T-cell (primary cell): ENCODE results near the gene AGAP1. TPM values are rescaled to one million over a fixed set of nuclear protein-coding genes. Genes with fewer than 3 reads are reported as not detected.

Experiments used
- ATAC-seq, 4 experiments: fragments of 200-7000 bp in 3 of 4; fragments of 150-1000 bp in 1 of 4; cut with Tn5 transposase; replicated peaks in 1 of 4; 1 replicate in 3 of 4; 2 replicates in 1 of 4; pipeline ENCODE4 v1.10.0; 2021; ENCODE audit warnings: moderate library complexity in 3 of 4, mild to moderate bottlenecking in 2 of 4, moderate number of reproducible peaks in 1 of 4
- CTCF ChIA-PET, 2 donors: fragments of 300-600 bp; sonication (Branson Sonifier 250); formaldehyde crosslinking; loops; one replicate each; lab custom pipeline; 2022; ENCODE audit warnings: antibody characterized with exemption in 2 of 2; lab: Charles Lee
- POLR2A ChIA-PET, 2 donors: fragments of 300-600 bp; sonication (Branson Sonifier 250); formaldehyde crosslinking; loops; one replicate each; lab custom pipeline; 2022; ENCODE audit warnings: antibody characterized with exemption in 2 of 2; lab: Charles Lee
- DNase-seq, 35 experiments: peaks; one replicate each; pipeline versions ENCODE4 v3.0.0 to v3.0.0-alpha.2; 2013 to 2023
- H3K27ac ChIP-seq: one replicate; pipeline ENCODE4 v1.5.1; 2013; ENCODE audit warnings: low read length
- H3K27me3 ChIP-seq, 2 experiments: replicated peaks in 1 of 2; 1 replicate in 1 of 2; 2 replicates in 1 of 2; pipeline versions ENCODE4 v1.6.1 to v1.7.0; 2013; ENCODE audit warnings: low read length in 1 of 2, mixed read lengths in 1 of 2; ENCODE audit not compliant: control insufficient read depth in 2 of 2, insufficient read depth in 2 of 2; ENCODE audit errors: extremely low read depth in 1 of 2
- H3K36me3 ChIP-seq, 2 donors: 1 replicate in 1 of 2; 2 replicates in 1 of 2; pipeline versions ENCODE4 v1.6.1 to v1.7.0; 2013; ENCODE audit warnings: low read length in 1 of 2; ENCODE audit not compliant: control insufficient read depth in 2 of 2, insufficient read depth in 1 of 2; ENCODE audit errors: extremely low read depth in 1 of 2
- H3K4me1 ChIP-seq, 2 experiments: 1 replicate in 1 of 2; 2 replicates in 1 of 2; pipeline versions ENCODE4 v1.6.1 to v1.7.0; 2013; ENCODE audit warnings: low read length in 2 of 2, mixed read lengths in 1 of 2; ENCODE audit not compliant: insufficient read depth in 2 of 2, control insufficient read depth in 1 of 2; ENCODE audit errors: extremely low read depth in 1 of 2
- H3K4me3 ChIP-seq, 2 donors: 1 replicate in 1 of 2; 2 replicates in 1 of 2; pipeline versions ENCODE4 v1.5.1 to v1.7.0; 2013; ENCODE audit warnings: mild to moderate bottlenecking in 2 of 2, low read length in 1 of 2, moderate library complexity in 1 of 2; ENCODE audit not compliant: control insufficient read depth in 1 of 2; ENCODE audit errors: extremely low read depth in 1 of 2
- H3K9me3 ChIP-seq: 2 replicates; pipeline ENCODE4 v1.7.0; 2013
- H3K27ac Mint-ChIP-seq, 2 donors: one replicate each; pipeline ENCODE4 v1.8.0; 2020 to 2021; ENCODE audit warnings: mild to moderate bottlenecking in 2 of 2, mixed read lengths in 2 of 2
- H3K27me3 Mint-ChIP-seq, 2 donors: one replicate each; pipeline ENCODE4 v1.8.0; 2021 to 2022; ENCODE audit warnings: mixed read lengths in 2 of 2
- H3K36me3 Mint-ChIP-seq: one replicate; pipeline ENCODE4 v1.8.0; 2021; ENCODE audit warnings: mixed read lengths
- H3K4me1 Mint-ChIP-seq, 3 donors: one replicate each; pipeline ENCODE4 v1.8.0; 2020 to 2022; ENCODE audit warnings: mixed read lengths in 3 of 3, mild to moderate bottlenecking in 1 of 3
- H3K4me3 Mint-ChIP-seq, 3 donors: one replicate each; pipeline ENCODE4 v1.8.0; 2020 to 2022; ENCODE audit warnings: mild to moderate bottlenecking in 3 of 3, mixed read lengths in 3 of 3, moderate library complexity in 3 of 3
- H3K9me3 Mint-ChIP-seq, 3 donors: one replicate each; pipeline ENCODE4 v1.8.0; 2020 to 2022; ENCODE audit warnings: mixed read lengths in 3 of 3
- WGBS: methylation state at CpG from one replicate; pipeline ENCODE4 v1.1.5; 2013; ENCODE audit warnings: missing lambda C conversion rate; ENCODE audit not compliant: insufficient coverage; 5-methylcytosine and 5-hydroxymethylcytosine counted together
- total RNA-seq, 35 experiments: library from RNA in 6 of 35; stranded (reverse) in 6 of 35; fragments of 120-200 nt in 1 of 35; gene quantifications; one replicate each; pipeline versions ENCODE4 v1.2.1 to v1.2.4 and lab custom pipeline; 2013 to 2026

The AGAP1 gene
- total RNA-seq, 5 donors from 2014 or later (not counting 1 experiment from before 2014, with no cell fraction given), result 3.9 to 15.6 (median 5.2) TPM

GRCh38 chr2:235716875-235717496, 223.1 kb downstream of the AGAP1 start:
- Histone ChIP-seq H3K27me3 (peaks cover 0 to 6% of the 10 kb centered on the region in 2 experiments), H3K27ac (no peak overlapping the region), H3K9me3 (no peaks in the 10 kb centered on the region), H3K36me3 (no peaks in the 10 kb centered on the region), H3K4me3 (no peak overlapping the region), H3K4me1 (no peaks in the 10 kb centered on the region)
- WGBS, result 76% methylated on average over 5 of the region's 13 CpGs
- ChIA-PET CTCF (no interaction called here), POLR2A (no interaction called here)
- DNase-seq (no peak), ATAC-seq (no peak)
- no peak overlapping the region for H3K4me3 Mint-ChIP-seq
- no peaks in the 10 kb centered on the region for H3K9me3 Mint-ChIP-seq
- no peaks in the 10 kb centered on the region for H3K4me1 Mint-ChIP-seq
- no peaks in the 10 kb centered on the region for H3K36me3 Mint-ChIP-seq
- no peak overlapping the region for H3K27ac Mint-ChIP-seq
- H3K27me3 Mint-ChIP-seq, result peaks cover 7 to 23% of the 10 kb centered on the region in 2 donors

DNA sequence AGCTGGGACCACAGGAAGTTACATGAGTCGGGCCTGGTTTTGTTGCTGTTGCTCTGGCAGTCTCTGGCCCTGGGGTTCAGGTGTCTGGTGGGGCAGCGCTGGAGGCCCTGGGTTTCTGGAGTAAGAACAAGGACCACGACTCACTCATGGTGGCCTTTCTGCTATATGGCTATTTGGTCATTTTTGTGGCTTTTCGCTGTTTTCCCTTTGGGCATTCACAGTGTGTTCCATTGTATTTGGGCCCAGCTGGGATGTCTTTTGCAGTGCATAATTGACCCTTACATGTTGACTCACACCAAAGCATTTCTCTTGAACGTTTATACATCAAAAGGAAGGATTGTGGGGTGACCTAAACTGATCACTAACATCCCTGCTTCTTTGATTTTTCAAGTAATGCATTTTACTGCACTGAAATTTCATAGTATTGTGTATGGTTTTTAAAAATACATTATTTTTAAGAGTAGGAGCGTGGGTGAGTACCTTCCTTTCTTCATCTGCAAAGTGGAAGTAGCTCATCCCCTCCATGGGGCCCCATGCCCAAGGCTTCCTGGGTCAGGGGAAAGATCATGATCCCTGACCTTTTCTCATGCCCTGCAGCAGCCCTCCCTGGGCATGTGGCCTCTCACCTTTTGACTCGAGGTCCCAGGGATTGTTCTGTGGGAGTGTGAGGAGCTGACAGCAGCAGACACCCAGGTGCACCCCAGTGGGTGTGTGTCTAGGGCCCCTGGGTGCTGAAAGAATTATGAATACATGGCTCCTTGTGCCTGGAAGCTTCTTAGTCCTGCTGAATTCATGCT, 225.5 kb downstream of the AGAP1 start:
- CTCF ChIA-PET, result interaction anchor here in 1 of 2 donors (0.9 kb wide), 1 partner anchor 14 kb away, joined by 3 read pairs; no protein-coding TSS in a partner anchor
- WGBS, result 57% methylated on average over 3 of the region's 7 CpGs
- no peaks in the 10 kb centered on the region for H3K36me3 Mint-ChIP-seq
- no peak overlapping the region for H3K4me3 ChIP-seq
- H3K27ac ChIP-seq, result no peak overlapping the region
- DNase-seq (no peak), ATAC-seq (no peak)
- H3K4me1 Mint-ChIP-seq, result no peaks in the 10 kb centered on the region
- no peaks in the 10 kb centered on the region for H3K9me3 ChIP-seq
- H3K4me1 ChIP-seq, result no peaks in the 10 kb centered on the region
- H3K4me3 Mint-ChIP-seq, result no peak overlapping the region
- peaks cover 7 to 20% of the 10 kb centered on the region in 2 donors for H3K27me3 Mint-ChIP-seq
- H3K27ac Mint-ChIP-seq, result no peak overlapping the region
- POLR2A ChIA-PET, result no interaction called here
- no peaks in the 10 kb centered on the region for H3K36me3 ChIP-seq
- no peaks in the 10 kb centered on the region for H3K9me3 Mint-ChIP-seq
- H3K27me3 ChIP-seq, result peaks cover 0 to 12% of the 10 kb centered on the region in 2 experiments

GRCh38 chr2:235721625-235722024, 227.8 kb downstream of the AGAP1 start:
- ChIA-PET POLR2A (no interaction called here), CTCF (no interaction called here)
- Mint-ChIP-seq H3K36me3 (no peaks in the 10 kb centered on the region), H3K4me3 (no peak overlapping the region), H3K27ac (no peak overlapping the region), H3K27me3 (peaks cover 4 to 14% of the 10 kb centered on the region in 2 donors), H3K4me1 (no peaks in the 10 kb centered on the region), H3K9me3 (no peaks in the 10 kb centered on the region)
- H3K27me3 ChIP-seq, result peaks cover 0 to 16% of the 10 kb centered on the region in 2 experiments
- H3K4me1 ChIP-seq, result no peaks in the 10 kb centered on the region
- no peak overlapping the region for H3K4me3 ChIP-seq
- no peak for ATAC-seq
- H3K36me3 ChIP-seq, result no peaks in the 10 kb centered on the region
- WGBS, result 83% methylated on average over 1 of the region's 3 CpGs
- no peaks in the 10 kb centered on the region for H3K9me3 ChIP-seq
- H3K27ac ChIP-seq, result no peak overlapping the region
- no peak for DNase-seq

DNA sequence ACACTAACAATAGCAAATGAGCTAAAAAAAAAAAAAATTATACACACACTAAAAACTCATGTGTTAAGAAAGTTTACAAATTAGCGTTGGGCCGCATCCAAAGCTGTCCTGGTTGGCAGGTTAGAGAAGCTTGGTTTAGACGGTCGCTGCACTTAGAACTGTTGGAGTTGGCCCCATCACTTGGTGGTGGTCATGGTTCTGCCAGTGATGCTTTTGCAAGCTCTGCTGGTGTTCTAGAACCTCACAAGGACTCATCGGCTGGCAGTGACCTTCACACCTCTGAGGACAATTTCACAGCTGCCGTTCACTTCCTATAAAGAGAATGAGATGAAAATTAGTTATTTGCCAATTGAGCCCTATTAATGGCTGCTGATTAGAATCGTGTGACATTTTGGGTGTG, 229.0 kb downstream of the AGAP1 start:
- no peaks in the 10 kb centered on the region for H3K4me1 Mint-ChIP-seq
- H3K4me1 ChIP-seq, result no peaks in the 10 kb centered on the region
- ChIA-PET CTCF (no interaction called here), POLR2A (interaction anchor here in 1 of 2 donors (0.6 kb wide), 1 partner anchor 10 kb away, joined by 7 read pairs; no protein-coding TSS in a partner anchor)
- no peaks in the 10 kb centered on the region for H3K36me3 Mint-ChIP-seq
- H3K27ac ChIP-seq, result no peak overlapping the region
- no peak overlapping the region for H3K4me3 Mint-ChIP-seq
- H3K9me3 ChIP-seq, result no peaks in the 10 kb centered on the region
- H3K9me3 Mint-ChIP-seq, result no peaks in the 10 kb centered on the region
- DNase-seq (no peak), ATAC-seq (no peak)
- H3K27me3 Mint-ChIP-seq, result peaks cover 0 to 14% of the 10 kb centered on the region in 2 donors
- WGBS, result no CpG with 5 or more reads among the region's 7 CpGs
- H3K36me3 ChIP-seq, result no peaks in the 10 kb centered on the region
- H3K27ac Mint-ChIP-seq, result no peak overlapping the region
- H3K4me3 ChIP-seq, result no peak overlapping the region
- H3K27me3 ChIP-seq, result peaks cover 0 to 10% of the 10 kb centered on the region in 2 experiments

DNA sequence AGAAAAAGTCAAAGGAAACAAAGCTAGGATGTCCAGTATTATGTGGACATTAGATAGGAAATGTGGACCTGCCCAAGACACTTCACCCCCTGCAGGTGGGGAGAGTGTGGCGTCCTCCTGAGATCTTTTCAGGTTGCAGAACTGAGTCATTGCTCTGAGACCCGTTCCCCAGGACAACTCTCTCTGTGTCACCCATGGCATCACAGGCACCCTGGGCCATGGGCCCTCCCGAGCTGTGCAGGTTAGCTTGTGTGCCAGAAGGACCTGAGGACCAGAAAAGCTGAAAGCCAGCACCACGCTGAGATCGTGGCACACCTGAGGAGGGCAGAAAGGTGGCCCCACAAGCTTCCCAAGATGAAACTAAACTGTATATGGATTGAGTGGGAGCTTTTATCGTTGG, 229.5 kb downstream of the AGAP1 start:
- Mint-ChIP-seq H3K27me3 (peaks cover 0 to 14% of the 10 kb centered on the region in 2 donors), H3K4me1 (no peaks in the 10 kb centered on the region), H3K36me3 (no peaks in the 10 kb centered on the region), H3K4me3 (no peak overlapping the region), H3K9me3 (no peaks in the 10 kb centered on the region), H3K27ac (no peak overlapping the region)
- no peak for ATAC-seq
- Histone ChIP-seq H3K27ac (no peak overlapping the region), H3K4me1 (no peaks in the 10 kb centered on the region), H3K27me3 (peaks cover 0 to 10% of the 10 kb centered on the region in 2 experiments), H3K9me3 (no peaks in the 10 kb centered on the region), H3K4me3 (no peak overlapping the region), H3K36me3 (no peaks in the 10 kb centered on the region)
- ChIA-PET POLR2A (no interaction called here), CTCF (interaction anchor here in 1 of 2 donors (0.5 kb wide), 1 partner anchor 30 kb away, joined by 3 read pairs; no protein-coding TSS in a partner anchor)
- 65% methylated on average over 4 of the region's 6 CpGs for WGBS
- DNase-seq, result no peak

- Mint-ChIP-seq H3K4me3 (no peak overlapping the region), H3K4me1 (no peaks in the 10 kb centered on the region), H3K27me3 (peaks cover 0 to 18% of the 10 kb centered on the region in 2 donors), H3K36me3 (no peaks in the 10 kb centered on the region), H3K9me3 (no peaks in the 10 kb centered on the region), H3K27ac (no peak overlapping the region)
- POLR2A ChIA-PET, result interaction anchor here in 1 of 2 donors (0.5 kb wide), 1 partner anchor 73 kb away, joined by 5 read pairs; no protein-coding TSS in a partner anchor
- Histone ChIP-seq H3K4me1 (no peaks in the 10 kb centered on the region), H3K27ac (no peak overlapping the region), H3K9me3 (no peaks in the 10 kb centered on the region), H3K4me3 (no peak overlapping the region), H3K27me3 (peaks cover 0 to 11% of the 10 kb centered on the region in 2 experiments), H3K36me3 (no peaks in the 10 kb centered on the region)
- 81% methylated on average over 8 of the region's 16 CpGs for WGBS
- CTCF ChIA-PET, result interaction anchor here in 1 of 2 donors (0.5 kb wide), 1 partner anchor 29 kb away, joined by 3 read pairs; no protein-coding TSS in a partner anchor
- ATAC-seq (no peak), DNase-seq (no peak)
Observed at GRCh38 chr2:235723811-235724465, 230.1 kb downstream of the AGAP1 start.
